Stimulated activated naive CD8-positive, alpha-beta T cell treated with anti-CD3 and anti-CD28 coated beads, Interleukin-15, Interleukin-2, amounts not matched to agents 100 U/mL and 50 U/mL, for 24 hours (primary cell): Measurements from ENCODE around the gene HECTD4.

Experiments used
- ATAC-seq: fragments of 150-1000 bp; cut with Tn5 transposase; one replicate; pipeline ENCODE4 v1.10.0; 2021
- DNase-seq: peaks from one replicate; pipeline ENCODE4 v3.0.0; 2021

Gene HECTD4

GRCh38 chr12:112153893-112154219 is 228.4 kb downstream of the HECTD4 start:
- DNase-seq (no peak), ATAC-seq (no peak)

- ATAC-seq (no peak), DNase-seq (no peak)
Measured at GRCh38 chr12:112153181-112153892, 228.9 kb downstream of the HECTD4 start.

GRCh38 chr12:112151766-112152541 is 230.3 kb downstream of the HECTD4 start:
- DNase-seq (no peak), ATAC-seq (peak; percentile 14)

- DNase-seq, result no peak
- no peak for ATAC-seq
Measured at GRCh38 chr12:112149596-112149995, 232.6 kb downstream of the HECTD4 start.

- ATAC-seq, result no peak
- DNase-seq, result no peak
Measured at GRCh38 chr12:112148031-112148513, 234.2 kb downstream of the HECTD4 start.

DNA sequence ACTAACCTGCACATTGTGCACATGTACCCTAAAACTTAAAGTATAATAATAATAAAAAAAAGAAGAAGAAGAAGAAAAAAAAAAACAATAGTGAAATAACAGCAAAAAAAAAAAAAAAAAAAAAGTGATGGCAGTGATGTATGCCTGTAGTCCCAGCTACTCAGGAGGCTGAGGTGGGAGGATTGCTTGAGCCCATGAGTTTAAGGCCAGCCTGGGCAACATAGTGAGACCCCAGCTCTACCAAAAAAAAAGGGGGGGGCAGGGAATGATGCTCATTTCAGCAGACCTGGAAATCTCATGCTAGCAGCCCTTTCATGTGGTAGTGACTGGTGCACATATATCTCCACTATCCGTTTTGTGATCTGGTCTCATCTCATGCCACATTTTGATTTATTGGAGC is 236.1 kb downstream of the HECTD4 start:
- DNase-seq (no peak), ATAC-seq (no peak)

GRCh38 chr12:112140728-112141127 is 241.5 kb downstream of the HECTD4 start:
- ATAC-seq (no peak), DNase-seq (no peak)

GRCh38 chr12:112134731-112135130 is 247.5 kb downstream of the HECTD4 start:
- no peak for ATAC-seq

GRCh38 chr12:112133418-112133817 is 248.8 kb downstream of the HECTD4 start:
- DNase-seq (no peak), ATAC-seq (no peak)

More at GRCh38 chr12:112134731-112135130, 247.5 kb downstream of the HECTD4 start:
- DNase-seq, result no peak

DNA sequence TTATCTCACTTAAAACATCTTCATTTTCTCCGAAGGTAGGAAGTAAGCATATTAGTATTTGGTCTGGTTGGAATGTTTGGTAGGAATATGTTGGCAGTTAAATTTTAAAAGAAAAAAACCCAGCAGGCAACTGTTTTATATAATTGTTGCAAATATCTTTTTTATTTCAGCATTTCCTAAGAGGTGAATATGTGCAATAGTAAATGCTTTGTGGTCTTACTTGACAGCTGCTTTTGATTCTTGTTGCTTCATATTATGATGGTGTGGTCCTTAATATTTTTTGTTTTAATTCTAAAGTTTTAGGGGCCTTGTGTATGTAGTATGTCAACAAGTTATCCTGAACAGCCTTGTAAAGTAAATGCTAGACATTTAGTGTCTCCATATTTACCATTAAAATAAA is 250.5 kb downstream of the HECTD4 start:
- DNase-seq (no peak), ATAC-seq (no peak)

- DNase-seq (no peak), ATAC-seq (peak; percentile 70)
Measured at GRCh38 chr12:112130441-112130998, 251.7 kb downstream of the HECTD4 start.

GRCh38 chr12:112126911-112127310 is 255.3 kb downstream of the HECTD4 start:
- no peak for ATAC-seq
- no peak for DNase-seq

DNA sequence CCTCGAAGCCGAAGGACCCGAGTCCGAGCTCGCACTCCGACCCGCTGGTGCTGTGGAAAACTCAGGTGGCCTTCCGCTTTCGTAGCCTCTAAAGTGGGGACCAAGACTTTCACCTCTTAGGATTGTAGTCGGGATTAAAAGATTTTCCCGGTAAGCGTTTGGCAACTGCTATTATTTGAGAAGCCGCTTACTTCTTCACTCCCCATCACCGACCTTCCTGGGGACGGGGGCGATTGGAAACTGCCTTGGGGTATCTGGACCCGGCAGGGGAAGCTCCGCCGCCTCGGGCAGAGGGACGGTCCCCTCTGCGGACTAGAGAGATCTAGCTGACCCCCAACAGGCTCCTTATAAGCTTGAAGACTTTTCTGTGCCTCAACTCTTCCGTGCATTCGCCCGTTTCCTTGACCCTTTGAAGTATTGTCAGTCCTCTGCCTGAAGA is 256.2 kb downstream of the HECTD4 start:
- DNase-seq (peak; percentile 18), ATAC-seq (no peak)

- ATAC-seq (peak; percentile 100), DNase-seq (peak; percentile 99)
Measured at GRCh38 chr12:112125250-112125999, 256.8 kb downstream of the HECTD4 start, which contains the start of gene TRAFD1. Gene TRAFD1 (plus strand): TSS chr12:112125560. CDS start chr12:112130523, 4,963 bp downstream.

GRCh38 chr12:112124918-112125249 is 257.3 kb downstream of the HECTD4 start:
- ATAC-seq, result no peak
- DNase-seq, result no peak

DNA sequence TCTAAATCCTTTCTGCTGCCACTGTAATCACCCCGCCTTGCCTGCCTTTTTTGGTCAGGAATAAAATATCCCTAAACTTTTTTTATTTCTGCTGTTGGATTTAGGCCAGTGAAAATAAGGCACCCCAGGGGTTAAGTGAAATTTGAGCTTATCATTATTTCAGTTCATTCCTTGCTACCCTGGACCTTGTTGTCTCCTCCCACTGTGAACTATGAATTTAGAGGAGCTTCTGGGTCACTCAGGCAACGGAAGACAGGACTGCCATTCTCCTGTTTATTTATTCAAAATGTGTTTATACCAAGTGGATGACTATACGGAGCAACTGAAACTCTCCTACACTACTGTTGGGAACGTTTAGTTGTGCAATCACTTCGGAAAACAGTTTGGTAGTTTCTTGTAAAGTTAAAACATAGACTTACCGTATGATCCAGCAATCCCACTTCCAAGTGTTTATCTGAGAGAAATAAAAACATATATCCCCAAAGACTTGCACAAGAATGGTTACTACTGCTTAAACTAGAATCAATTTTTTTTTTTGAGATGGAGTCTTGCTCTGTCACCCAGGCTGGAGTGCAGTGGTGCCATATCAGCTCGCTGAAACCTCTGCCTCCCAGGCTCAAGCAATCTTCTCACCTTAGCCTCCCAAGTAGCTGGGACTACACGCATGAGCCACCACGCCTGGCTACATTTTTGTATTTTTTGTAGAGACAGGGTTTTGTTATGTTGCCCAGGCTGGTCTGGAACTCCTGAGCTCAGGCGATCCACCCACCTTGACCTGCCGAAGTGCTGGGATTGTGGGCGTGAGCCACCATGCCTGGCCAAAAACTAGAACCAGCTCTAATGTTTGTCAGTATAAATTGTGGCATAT is 259.2 kb downstream of the HECTD4 start:
- no peak for DNase-seq
- no peak for ATAC-seq

- no peak for DNase-seq
- no peak for ATAC-seq
Measured at GRCh38 chr12:112121780-112122565, 260.3 kb downstream of the HECTD4 start.

DNA sequence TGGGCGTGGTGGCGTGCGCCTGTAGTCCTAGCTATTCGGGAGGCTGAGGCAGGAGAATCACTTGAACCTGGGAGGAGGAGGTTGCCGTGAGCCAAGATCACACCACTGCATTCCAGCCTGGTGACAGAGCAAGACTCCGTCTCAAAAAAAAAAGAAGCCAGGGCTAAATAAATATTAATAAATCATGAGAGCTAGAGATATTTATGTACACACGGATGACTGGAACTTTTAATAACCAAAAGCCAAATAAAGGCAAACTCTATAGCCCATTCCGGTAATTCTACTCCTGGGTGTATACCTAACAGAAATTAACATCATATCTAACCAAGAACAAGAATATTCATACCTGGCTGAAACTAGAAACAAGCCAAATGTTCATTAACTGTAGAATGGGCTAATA is 264.5 kb downstream of the HECTD4 start:
- DNase-seq (no peak), ATAC-seq (no peak)

DNA sequence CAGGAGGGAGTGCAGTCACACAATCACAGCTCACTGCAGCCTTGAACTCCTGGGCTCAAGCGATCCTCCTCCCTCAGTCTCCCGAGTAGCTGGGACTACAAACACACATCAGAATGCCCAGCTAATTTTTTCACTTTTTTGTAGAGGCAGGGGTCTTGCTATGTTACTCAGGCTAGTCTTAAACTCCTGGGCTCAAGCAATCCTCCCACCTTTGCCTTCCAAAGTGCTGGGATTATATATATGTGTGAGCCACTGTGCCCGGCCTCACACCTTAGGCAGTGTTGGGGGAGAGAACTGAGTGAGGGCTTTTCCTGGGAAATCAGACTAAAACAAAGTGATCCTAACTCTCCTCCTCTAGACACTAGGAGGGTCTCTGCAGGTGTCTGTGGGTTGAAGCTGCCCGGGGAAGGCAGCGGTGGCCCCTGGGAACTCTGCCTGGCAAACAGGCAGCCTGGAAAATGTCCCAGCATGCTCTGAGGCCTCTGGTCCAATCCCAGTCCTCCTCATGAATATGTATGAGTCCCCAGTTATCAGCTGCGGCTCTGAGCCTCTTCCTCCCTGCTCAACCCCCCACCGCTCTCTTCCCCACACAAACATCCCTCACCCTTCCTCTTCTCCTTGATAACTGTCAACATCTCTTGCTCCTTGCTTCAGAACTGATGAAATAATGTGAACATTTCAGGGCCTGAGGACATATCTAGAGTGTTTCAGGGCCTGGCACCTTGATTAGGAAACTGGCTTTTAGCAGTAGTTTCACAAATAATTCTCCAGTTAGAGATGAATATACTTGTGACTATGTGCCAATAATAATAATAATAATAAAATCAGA is 265.8 kb downstream of the HECTD4 start:
- DNase-seq (peak; percentile 28), ATAC-seq (no peak)
